ENCODE results near the gene DHX30.
"Not testable (repeated sequence)": the region's sequence is repeated elsewhere in the genome, so short reads cannot be mapped to it uniquely, and the experiment has no call there.

Gene DHX30

DNA sequence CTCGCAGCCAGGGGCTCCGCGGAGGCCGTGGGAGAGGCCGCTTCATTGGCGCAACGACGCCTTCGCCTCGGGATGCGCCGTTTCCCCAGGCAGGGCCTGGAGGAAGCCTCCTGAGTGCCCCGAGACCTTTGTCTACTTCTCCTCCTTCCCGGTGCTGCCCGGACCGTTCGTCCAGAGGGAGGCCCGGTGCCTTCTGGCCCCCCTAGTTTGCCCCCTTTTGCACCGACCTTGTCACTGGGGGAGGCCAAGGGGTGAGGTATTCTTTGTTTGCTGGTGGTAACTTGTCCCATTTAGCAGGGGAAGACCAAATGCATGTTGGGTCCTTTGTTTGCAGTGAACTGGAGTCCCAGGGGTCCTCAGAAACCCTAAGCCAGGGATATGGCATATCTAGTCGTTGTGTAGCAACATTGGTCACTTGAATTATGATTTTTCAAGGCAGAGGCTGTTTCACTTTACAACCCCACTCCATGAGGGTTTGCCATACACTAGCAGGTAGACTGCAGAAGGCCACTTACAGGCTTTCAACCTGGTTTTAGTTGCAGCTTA, 615 bp downstream of the DHX30 start:
- H3K27ac ChIP-seq = peak overlapping the region; percentile 99
- POLR2A ChIA-PET (ENCODE audit: low non-redundant PET) = no interaction called here
- no peak for DNase-seq (ENCODE audit: low spot score)
- CTCF ChIA-PET = no interaction called here
- TF ChIP-seq, protein P1, sequence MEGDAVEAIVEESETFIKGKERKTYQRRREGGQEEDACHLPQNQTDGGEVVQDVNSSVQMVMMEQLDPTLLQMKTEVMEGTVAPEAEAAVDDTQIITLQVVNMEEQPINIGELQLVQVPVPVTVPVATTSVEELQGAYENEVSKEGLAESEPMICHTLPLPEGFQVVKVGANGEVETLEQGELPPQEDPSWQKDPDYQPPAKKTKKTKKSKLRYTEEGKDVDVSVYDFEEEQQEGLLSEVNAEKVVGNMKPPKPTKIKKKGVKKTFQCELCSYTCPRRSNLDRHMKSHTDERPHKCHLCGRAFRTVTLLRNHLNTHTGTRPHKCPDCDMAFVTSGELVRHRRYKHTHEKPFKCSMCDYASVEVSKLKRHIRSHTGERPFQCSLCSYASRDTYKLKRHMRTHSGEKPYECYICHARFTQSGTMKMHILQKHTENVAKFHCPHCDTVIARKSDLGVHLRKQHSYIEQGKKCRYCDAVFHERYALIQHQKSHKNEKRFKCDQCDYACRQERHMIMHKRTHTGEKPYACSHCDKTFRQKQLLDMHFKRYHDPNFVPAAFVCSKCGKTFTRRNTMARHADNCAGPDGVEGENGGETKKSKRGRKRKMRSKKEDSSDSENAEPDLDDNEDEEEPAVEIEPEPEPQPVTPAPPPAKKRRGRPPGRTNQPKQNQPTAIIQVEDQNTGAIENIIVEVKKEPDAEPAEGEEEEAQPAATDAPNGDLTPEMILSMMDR (conservative IDR thresholded peaks at IDR 0.05; ENCODE audit: low read depth) = no peak

DNA sequence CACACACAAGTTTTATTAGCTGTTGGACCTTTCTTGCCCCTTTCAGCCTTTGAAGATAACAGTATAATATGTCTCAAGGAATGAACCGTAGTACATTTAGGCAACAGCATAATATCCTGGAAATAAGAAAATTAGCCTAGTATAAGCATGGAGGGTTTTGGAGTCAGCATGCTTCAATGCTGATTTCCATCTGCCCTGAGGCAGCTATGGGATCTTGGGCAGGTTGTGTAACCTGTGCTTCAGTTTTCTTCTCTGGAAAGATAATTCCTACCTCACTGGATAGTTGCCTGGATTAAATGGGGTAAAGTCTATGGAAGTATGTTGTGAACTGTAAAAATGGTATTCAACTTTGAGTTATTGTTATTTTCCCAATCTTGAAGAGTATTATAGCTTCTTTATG, 1.6 kb downstream of the DHX30 start:
- TF ChIP-seq, protein P1 (conservative IDR thresholded peaks at IDR 0.05; ENCODE audit: low read depth) = no peak
- ChIA-PET POLR2A (ENCODE audit: low non-redundant PET) (no interaction called here), CTCF (no interaction called here)
- DNase-seq (ENCODE audit: low spot score) = no peak
- peak overlapping the region; percentile 99 for H3K27ac ChIP-seq

DNA sequence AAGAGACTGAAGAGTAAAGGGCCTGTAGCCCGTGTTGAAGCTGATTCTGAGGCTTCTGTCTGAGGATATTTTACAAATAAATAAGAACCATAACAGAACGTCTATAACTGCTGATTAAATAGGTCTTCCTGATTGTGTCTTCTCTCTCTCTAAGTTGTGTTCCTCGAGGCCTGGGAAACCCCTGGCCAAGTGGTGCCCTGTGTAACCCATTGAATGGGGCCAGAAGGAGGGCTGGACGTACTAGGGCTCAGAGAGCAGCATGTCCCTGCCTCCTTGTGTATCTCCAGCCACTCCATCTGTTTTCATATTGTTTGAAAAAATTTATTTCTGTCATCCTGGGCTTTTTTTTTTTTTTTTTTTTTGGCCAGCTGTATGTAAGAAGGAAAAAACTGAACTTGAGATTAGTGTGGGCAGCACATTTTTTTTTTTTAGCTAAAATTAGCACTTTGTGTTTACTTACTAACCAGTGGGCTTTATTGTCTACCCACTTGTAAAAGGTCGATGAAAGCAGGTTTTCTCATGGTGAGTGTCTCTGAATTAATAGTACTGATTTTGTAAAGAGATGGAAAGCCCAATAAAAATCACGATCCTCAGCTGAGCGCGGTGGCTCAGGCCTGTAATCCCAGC, 10.7 kb downstream of the DHX30 start:
- POLR2A ChIA-PET (ENCODE audit: low non-redundant PET) = no interaction called here
- CTCF ChIA-PET = interaction anchor here (0.6 kb wide), 1 partner anchor 12 kb away, joined by 7 read pairs; no protein-coding TSS in a partner anchor
- no peak overlapping the region for H3K27ac ChIP-seq
- no peak for DNase-seq (ENCODE audit: low spot score)
- TF ChIP-seq, protein P1 (conservative IDR thresholded peaks at IDR 0.05; ENCODE audit: low read depth) = no peak

DNA sequence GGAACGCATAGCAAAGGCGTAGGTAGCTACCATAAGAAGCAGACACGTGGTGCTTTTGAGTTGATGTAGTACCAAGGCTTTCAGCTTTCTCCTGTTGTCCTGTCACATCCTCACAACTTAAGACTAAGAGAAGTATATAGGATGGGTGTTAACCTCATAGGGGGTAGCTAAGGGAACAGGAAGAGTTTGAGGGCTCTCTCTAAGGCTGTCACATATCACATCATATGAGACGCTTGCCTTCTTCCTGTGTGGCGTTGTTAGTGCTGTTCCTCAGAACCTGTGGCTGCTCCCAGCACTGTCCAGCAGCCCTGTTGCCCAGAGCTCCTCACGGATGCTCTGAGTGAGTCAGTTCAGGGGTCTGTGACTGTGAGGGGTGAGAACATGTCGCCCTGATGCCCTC, 14.7 kb downstream of the DHX30 start:
- DNase-seq (ENCODE audit: low spot score) = no peak
- ChIA-PET POLR2A (ENCODE audit: low non-redundant PET) (no interaction called here), CTCF (no interaction called here)
- TF ChIP-seq, protein P1 (conservative IDR thresholded peaks at IDR 0.05; ENCODE audit: low read depth) = no peak
- H3K27ac ChIP-seq = no peak overlapping the region

DNA sequence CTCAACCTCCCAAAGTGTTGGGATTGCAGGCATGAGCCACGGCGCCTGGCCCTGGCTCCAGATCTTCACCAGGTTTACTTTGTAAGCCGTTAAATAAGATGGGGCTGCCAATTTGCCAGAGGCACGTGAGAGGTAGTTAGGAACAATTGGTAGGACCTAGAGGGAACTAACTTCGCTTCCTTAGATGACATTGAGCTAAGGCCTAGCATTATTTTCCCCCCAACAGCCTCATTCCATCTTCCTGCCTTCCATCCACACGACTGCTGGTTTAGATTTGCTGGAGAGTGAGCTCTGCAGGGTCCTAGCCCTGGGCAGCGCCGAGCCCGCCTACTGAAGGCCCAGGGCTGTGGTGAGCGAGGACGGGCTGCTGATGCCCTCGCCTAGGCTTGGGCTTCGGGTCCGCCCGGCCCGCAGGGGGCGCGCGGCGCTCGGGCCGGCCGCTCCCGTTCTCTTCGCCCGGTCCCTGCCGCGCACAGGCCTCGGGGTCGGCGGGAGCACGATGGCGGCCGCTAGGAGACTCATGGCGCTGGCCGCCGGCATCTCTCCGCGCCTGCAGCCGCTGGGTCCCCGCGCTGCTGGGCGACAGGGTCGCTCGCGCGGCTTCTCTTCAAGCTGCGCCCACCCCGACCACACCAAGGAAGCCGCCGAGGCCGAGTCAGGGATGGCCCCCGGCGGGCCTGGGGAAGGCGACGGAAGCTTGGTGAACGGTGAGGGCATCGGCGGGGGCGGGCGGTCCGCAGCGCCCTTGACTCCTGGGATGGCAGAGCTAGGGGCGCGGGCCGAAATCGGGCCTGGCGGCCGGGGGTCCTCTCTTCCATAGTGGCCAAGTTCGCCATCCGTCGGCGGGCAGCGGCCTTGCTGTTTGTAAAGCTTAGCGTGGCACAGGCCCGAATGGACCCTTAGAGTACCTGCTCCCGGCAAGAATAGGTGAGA, 21.9 kb downstream of the DHX30 start:
- ChIA-PET POLR2A (ENCODE audit: low non-redundant PET) (interaction anchor here (0.5 to 1.2 kb wide), 3 partner anchors 10 to 786 kb away, joined by 3 to 5 read pairs (median 4); no protein-coding TSS in a partner anchor), CTCF (interaction anchor here (0.5 to 1.7 kb wide), 10 partner anchors 8 to 683 kb away, joined by 3 to 6 read pairs (median 3); no protein-coding TSS in a partner anchor)
- DNase-seq (ENCODE audit: low spot score) = peak; percentile 89
- peak overlapping the region; percentile 76 for H3K27ac ChIP-seq
- TF ChIP-seq, protein P1 (conservative IDR thresholded peaks at IDR 0.05; ENCODE audit: low read depth) = peak; percentile 95

DNA sequence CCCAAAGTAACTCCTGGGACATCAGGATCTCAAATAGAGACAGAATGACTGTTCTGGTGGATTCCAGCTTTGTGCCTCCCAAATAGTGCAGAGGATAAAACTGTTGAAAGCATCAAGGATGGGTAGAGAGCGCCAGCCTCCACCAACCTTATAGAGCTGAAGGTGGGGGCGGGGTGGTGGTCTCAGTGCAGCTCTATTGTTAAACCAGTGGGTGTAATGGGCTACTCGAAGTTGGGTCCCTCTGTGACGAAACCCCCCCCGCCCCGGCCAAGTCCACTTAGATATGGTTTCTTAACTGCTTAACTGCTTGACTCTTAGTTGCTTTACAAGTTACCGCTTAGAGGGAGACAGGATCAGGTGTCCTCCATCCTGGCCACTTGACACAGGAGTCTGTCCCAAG, 22.7 kb downstream of the DHX30 start:
- TF ChIP-seq, protein P1 (conservative IDR thresholded peaks at IDR 0.05; ENCODE audit: low read depth) = no peak
- H3K27ac ChIP-seq = peak overlapping the region; percentile 76
- CTCF ChIA-PET = interaction anchor here (0.5 to 1.7 kb wide), 8 partner anchors 12 to 682 kb away, joined by 3 to 7 read pairs (median 4); no protein-coding TSS in a partner anchor
- no peak for DNase-seq (ENCODE audit: low spot score)
- POLR2A ChIA-PET (ENCODE audit: low non-redundant PET) = interaction anchor here (0.5 to 0.6 kb wide), 3 partner anchors 37 to 785 kb away, joined by 3 to 5 read pairs (median 4); no protein-coding TSS in a partner anchor

DNA sequence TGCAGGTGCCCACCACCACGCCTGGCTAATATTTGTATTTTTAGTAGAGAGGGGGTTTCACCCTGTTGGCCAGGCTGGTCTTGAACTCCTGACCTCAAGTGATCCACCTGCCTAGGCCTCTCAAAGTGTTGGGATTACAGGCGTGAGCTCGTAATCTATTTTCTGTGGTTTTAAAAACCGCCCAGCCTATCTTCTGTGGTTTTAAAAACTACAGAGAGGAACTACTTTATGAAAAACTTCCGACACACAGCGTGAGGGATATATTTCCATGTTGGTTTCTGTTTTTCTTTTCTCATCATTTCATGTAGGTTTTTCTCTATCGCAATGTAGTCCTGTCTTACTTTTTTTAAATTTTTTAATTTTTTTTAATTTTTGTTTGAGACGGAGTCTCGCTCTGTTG, 26.5 kb downstream of the DHX30 start:
- CTCF ChIA-PET; H3K27ac ChIP-seq; POLR2A ChIA-PET (ENCODE audit: low non-redundant PET); DNase-seq (ENCODE audit: low spot score): not testable (repeated sequence)

Data from RWPE1 (cell line).